ENCODE data around the gene WTAP.
"Not testable (repeated sequence)": the region's sequence is repeated elsewhere in the genome, so short reads cannot be mapped to it uniquely, and the experiment has no call there.

WTAP gene

DNA sequence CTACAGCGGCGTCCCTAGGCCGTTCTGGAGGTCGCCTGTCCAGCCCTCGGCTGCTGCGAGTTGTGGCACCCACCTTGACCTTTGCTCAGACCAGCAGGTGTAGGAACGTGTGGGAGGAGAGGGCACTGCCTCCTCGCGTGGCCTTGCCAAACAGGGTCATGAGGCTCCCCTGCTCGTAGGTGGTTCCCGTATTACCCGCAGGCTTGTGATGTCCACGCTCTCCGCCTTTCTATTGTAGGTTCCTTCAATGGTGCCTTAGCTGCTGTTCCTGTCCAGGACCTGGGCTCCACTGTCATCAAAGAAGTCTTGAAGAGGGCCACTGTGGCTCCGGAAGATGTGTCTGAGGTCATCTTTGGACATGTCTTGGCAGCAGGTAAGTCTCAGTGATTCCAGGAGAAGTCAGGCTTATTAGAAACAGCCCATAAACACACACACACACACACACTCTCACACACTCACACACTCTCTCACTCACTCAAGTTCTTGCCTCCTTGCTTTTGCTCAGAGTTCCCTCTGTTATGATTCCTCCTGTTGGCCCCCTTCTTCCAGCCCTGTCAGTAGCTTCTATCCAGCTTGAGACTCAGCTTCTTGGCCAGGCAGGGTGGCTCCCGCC is 35.5 kb downstream of the WTAP start:
- peak; percentile 27 for DNase-seq (ENCODE audit: low spot score)

DNA sequence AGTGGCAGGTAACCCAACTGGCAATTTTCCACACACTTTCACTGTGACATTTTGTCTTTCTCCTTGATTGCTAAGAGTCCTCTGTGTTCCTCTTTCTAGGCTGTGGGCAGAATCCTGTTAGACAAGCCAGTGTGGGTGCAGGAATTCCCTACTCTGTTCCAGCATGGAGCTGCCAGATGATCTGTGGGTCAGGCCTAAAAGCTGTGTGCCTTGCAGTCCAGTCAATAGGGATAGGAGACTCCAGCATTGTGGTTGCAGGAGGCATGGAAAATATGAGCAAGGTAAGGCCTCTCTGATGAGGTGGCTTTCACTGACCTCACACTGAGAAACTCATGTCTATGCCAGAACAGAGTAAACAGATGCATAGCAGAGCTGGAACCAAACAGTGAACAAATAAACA is 39.6 kb downstream of the WTAP start:
- no peak for DNase-seq (ENCODE audit: low spot score)

DNA sequence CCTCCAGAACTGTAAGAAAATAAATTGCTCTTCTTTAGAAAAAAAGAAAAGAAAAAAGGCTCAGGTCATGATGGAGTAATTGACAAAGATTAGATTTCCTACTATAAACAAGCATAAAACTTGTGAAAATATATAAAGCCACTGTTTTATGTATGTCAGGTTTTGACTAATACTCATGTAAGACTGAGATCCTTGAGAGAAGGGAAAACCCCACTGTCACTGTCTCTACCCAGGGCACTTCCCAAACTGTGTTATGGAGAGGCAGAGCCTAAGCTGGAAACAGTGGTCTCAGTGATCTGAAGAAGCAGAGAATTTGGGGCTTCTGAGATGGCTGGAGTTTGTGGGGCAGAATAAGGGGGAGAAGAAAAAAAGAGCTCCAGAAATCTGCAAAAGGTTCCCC is 42.2 kb downstream of the WTAP start:
- no peak for DNase-seq (ENCODE audit: low spot score)

DNA sequence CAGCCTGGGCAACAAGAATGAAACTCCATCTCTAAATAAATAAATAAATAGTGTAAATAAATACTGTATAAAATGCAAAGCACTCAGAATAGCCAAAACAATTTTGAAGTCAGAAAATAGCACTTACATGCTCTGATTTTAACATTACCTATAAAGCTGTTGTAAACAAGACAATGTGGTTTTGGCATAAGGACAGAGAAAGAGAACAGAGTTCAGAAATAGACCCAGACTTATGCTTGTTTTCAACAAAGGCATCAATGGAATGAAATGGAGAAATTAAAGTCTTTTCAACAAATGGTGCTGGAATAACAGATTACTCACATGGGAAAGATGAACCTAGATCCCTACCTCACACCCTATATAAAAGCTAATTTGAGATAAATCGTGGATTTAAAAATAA is 44.9 kb downstream of the WTAP start:
- DNase-seq (ENCODE audit: low spot score), result no peak

DNA sequence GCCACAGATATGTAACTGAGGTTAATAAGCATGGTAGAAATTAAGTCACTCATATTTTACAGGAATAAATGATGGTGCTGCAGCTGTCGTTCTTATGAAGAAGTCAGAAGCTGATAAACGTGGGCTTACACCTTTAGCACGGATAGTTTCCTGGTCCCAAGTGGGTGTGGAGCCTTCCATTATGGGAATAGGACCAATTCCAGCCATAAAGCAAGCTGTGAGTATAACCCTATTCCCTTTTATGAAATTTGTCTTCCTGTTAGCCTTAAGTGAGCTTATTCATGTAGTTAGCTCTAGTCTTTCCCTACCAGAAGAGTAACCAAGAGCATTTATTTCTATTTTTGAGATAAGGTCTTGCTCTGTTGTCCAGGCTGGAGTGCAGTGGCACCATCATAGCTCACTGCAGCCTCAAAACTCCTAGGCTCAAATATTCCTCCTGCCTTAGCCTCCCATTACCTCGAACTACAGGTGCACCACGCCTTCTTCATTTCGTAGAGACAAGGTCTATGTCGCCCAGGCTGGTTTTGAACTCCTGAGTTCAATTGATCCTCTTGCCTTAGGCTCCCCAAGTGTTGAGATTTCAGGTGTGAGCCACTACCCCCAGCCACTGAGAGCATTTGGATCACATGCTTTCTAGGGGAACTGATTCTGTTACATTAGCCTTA is 50.1 kb downstream of the WTAP start:
- no peak for DNase-seq (ENCODE audit: low spot score)

DNA sequence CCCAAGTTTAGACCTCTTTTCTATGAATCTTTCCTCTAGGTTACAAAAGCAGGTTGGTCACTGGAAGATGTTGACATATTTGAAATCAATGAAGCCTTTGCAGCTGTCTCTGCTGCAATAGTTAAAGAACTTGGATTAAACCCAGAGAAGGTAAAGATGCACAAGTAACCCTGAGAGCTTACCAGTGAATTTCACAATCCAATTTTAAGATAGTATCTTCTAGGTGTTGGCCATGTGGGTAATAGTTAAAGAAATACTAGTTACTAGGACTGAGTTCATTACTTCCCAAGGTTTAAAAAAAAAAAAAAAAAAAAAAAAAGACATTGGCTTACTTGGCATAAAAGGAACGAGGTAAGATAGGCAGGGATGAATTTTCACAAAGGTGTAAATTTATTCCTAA is 50.8 kb downstream of the WTAP start:
- no peak for DNase-seq (ENCODE audit: low spot score)

DNA sequence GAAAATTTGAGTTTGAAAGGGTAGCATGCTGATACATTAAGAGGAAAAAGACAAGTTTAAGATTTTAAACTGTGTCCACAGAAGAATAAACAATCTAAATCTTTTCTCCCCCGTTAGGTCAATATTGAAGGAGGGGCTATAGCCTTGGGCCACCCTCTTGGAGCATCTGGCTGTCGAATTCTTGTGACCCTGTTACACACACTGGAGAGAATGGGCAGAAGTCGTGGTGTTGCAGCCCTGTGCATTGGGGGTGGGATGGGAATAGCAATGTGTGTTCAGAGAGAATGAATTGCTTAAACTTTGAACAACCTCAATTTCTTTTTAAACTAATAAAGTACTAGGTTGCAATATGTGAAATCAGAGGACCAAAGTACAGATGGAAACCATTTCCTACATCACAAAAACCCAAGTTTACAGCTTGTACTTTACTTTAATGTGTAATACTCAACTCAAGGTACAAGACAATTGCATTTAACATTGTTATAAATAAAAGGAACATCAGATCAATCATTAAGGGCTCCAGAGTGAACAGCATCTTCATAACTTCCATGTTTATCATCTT is 51.3 kb downstream of the WTAP start:
- no peak for DNase-seq (ENCODE audit: low spot score)

DNA sequence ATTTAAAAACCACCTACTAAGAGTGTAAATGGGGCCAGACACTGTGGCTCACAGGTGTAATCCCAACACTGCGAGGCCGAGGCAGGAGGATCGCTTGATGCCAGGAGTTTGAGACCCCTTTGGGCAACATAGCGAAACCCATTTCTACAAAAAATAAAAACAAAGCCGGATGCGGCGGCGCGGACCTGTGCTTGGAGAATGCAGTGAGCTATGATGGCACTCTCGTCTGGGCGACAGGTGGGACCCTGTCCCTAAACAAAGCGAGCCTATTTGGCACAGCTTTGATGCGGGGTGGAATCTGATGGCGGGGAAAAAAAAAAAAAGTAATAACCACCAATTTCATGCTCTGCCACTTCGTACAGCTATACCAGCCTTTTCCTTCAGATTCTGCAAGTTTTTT is 61.0 kb downstream of the WTAP start:
- DNase-seq (ENCODE audit: low spot score), result peak; percentile 10

DNA sequence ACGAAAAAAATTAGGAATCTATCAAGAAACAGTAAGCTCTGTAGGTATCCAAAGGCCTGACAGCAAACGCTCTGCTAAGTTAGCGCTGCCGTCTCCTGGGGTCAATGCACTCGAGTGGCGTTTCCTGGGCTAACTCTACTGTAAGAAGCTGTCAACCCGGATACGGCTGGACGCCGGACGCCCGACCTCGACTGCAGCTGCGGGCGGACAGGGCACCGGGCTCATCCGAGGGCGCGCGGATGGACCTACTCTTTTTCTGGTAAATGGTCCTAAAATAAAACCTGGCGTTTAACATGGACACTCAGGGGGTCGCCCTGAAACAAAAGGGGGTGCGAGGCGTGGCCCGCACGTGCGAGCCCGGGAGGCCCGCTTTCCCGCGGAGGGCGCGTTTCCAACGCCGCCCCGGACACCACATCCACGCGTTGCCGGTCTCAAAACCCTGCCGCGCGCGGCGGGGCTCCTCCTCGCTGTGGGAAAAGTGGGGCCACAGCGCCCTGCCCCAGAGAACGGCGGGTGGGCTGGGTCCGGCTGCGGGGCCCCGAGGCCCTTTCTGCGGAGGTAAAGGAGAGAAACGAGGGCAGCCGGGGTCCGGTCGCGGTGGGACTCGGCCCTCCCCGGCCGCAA is 61.6 kb downstream of the WTAP start:
- peak; percentile 13 for DNase-seq (ENCODE audit: low spot score)

DNA sequence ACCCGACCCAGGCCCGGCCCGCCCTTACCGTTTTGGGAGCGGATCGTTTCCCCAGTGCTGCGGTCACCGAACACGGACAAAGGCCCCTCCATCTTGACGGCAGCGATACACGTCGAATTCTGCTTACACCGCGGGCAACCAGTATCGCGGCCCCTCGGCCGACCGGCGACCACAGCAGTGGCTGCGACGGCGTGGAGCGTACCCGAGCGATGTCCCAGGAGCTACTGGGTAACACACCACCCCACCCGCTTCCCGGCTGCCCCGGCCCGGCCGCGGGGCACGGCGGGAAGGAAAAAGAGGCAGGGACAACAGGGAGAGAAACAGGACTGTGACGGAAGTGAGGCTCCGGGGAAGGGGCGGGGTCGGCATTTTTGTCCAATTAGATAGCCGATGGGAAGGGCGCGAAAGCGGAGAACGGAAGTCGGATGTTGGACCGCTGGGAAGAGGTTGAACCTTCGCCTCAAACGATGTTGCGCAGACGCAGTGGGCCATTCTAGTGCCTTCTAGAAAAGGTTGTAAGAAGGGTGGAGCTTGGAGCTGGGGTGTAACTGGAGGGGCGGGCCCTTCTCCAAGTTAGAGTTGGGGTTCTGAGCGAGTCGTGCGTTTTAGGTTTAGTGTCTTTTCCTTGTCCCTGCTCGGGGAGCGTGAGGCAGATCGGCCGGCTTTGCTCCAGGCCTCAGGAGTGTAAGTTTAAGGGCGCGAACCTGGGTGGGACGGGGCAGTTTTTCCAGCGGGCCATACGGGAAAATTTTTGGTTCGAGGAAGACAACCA is 62.3 kb downstream of the WTAP start, which contains the start of gene TCP1:
TSS of gene TCP1 (minus strand) at position 226 of the 772 bp plus-strand sequence. CDS start at position 92, 134 bp downstream.
- peak; percentile 99 for DNase-seq (ENCODE audit: low spot score)

DNA sequence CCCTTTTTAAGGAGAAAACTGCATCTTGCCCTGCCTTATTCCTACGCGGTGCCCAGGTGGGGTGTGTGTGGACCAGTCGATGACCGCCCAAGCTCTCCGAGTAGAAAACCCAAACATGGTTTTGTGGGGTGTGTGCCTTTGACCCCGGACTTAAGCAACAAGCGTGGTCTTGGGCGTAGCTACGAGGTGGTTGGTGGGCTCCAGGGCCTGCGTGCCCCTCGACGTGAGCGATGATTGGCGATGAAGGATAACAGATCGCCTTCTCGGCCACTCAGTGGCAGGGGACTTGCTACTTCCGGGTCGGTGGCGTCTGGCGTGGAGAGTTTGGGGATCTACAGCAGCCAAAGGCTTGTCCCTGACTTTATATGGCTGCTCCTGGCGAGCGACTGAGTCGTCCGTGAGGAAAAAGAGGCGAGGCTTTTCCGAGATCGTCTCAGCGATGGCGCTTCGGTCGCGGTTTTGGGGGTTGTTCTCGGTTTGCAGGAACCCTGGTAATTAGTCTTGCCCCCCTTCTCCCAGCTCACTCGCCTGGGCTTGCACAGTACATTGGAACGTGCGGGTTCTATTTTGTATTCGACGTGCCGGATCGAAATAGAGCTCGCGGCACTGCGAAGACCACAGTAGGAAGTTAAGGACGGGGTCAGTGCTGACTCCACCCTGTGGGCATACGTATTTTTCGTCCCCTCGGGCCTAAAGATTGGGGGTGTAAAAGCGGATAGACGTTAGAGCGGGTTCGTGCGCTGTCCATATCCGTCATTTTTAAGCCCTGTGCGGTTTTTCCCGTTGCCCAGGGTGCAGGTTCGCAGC is 63.0 kb downstream of the WTAP start, which contains the start of gene MRPL18:
TSS of gene MRPL18 (plus strand) at position 319 of the 807 bp plus-strand sequence. CDS start at position 440, 121 bp downstream.
- peak; percentile 90 for DNase-seq (ENCODE audit: low spot score)

DNA sequence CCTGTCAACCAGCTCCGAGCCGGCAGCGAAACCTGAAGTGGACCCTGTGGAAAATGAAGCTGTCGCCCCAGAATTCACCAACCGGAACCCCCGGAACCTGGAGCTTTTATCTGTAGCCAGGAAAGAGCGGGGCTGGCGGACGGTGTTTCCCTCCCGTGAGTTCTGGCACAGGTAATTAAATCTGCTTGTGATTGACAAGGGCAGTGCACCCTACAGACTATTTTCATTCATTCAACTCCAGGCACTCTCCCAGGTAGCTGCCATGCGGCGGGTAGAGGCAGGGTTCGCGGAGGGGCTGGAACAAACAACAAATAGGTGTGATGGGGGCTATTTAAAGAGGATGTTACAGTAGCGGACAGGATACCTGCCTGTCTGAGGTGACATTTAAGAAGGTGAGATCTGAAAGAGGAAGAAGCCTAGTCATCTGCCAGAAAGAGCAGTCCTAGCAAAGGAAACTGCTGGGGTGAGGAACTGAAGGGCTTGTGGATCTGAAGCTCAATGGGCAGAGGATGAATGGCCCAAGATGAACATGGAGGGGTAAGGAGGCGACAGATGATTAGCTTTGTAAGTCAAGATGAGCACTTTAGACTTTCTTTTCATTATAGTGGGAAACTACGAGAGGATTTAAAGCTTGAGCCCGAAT is 63.8 kb downstream of the WTAP start:
- DNase-seq (ENCODE audit: low spot score), result peak; percentile 10

DNA sequence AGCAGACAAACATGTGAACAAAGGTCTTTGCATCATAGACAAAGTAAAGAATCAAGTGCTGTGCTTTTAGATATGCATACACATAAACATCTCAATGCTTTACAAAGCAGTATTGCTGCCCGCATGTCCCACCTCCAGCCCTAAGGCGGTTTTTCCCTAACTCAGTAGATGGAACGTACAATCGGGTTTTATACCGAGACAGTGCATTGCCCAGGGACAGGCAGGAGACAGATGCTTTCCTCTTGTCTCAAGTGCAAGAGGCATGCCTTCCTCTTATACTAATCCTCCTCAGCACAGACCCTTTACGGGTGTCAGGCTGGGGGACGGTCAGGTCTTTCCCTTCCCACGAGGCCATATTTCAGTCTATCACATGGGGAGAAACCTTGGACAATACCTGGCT is 67.7 kb downstream of the WTAP start:
- DNase-seq (ENCODE audit: low spot score), result not testable (repeated sequence)

DNA sequence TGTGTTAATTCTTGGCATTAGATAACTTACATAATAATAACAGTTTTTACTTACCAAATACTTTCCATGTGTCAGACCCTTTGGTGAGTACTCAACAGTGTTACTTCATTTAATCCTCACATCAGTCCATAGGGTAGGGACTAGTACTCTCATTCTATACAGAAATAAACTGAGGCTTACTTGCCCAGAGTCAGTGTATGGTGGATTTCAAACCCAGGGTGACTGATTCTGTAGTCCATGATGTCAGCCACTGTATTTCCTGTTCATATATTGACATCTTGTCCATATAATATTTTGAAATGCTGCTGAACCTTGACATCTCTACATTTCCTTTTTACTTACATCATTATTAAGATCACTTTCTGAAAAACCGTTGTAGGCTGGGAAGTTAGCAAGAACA is 70.2 kb downstream of the WTAP start:
- no peak for DNase-seq (ENCODE audit: low spot score)

DNA sequence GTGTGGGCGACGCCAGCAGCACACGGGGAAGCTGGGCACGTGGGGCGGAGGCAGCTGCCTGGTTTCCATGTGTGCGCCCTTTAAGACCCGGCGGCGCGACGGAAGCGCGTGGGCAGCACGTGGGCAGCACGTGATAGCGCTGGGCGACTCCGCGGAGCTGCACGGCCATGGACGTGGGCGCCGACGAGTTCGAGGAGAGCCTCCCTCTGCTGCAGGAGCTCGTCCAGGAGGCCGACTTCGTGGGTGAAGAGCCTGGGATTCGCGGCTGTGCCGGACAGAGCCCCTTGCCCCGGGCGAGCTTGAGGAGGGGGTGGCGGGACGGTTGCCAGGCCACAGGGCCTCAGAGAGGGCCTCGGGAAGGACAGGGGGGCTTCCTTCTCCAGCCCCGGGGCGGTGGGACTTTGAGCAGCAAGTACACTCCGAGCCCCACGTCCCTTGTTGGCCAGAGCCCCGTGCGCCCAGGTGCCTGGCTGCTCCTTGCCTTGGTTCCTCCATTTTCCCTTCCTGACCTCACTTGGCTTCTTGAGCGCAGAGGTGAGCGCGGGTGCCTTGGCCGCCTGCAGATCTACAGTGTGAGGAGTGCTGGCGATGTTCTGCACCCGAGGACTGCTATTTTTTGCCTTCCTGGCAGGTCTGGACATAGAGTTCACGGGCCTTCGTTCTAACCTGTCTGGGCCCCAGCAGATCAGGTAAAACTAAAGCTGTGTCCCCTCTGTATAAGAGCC is 73.0 kb downstream of the WTAP start, which contains the start of gene PNLDC1:
TSS of gene PNLDC1 (plus strand) at position 136 of the 725 bp plus-strand sequence. CDS start at position 168, 32 bp downstream.
- DNase-seq (ENCODE audit: low spot score), result no peak

DNA sequence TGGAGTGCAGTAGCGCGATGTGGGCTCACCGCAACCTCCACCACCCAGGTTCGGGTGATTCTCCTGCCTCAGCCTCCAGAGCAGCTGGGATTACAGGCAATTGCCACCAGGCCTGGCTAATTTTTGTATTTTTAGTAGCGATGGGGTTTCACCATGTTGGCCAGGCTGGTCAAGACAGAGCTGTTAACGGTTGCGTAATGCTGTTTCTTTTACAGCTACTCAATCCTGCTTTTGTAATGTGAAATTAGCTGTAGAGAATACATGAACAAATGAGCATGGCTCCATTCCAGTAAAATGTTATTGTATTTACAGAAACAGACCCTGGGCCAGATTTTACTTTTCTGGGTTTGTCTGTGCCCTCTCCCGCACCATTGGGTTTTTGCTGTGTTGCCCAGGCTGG is 74.6 kb downstream of the WTAP start:
- no peak for DNase-seq (ENCODE audit: low spot score)

DNA sequence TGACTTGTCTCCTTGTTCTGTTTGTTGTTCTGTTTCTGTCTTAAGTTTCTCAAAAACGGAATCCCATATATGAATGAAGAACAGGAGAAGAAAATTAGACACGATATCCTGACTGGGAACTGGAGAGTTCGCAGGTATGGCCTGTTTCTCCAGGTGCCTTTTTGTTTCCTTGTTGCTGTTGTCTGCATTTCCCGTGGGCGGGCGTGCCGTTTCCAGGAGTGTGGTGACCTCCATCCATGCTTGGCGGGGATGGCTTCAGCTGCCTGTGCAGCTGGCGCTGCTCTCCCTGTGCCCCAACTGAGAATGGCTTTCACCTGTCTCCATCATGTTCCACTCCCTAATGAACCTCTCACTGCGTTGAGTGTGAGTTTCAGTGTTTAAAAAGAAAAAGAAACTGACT is 77.2 kb downstream of the WTAP start:
- no peak for DNase-seq (ENCODE audit: low spot score)

DNA sequence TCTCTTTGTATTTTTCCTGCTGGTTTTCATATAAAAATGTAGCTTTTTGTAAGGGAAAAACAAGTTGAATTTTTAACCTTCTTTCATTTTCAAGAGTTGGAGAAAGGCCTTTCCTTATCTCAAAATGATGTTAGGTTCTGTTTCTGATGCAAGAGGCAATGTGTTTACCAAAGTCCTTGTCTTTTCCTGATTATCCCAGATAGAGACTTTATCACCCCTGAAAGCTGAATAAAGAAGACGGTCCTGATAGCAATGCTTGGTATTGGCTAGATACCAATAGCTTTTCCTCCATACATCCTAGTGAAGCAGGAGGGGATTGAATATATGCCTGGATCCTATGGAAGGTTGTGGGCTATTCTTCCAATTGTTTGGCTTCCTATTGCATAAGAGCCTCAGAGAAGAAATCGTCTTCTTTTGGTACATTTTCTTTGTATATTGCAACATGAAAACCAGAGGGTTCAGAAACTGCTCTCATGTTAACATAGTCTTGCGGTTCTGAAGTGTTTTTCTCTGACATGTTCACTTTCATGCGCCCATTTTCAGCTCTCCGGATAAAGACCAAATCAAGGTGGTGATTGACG is 78.2 kb downstream of the WTAP start:
- DNase-seq (ENCODE audit: low spot score), result no peak

Data from CD4-positive, alpha-beta T cell treated with Interleukin-2 at 100 ng/mL for 4 hours (primary cell).